ENCODE measurements around the gene ZBTB20. TPM values are rescaled to one million over a fixed set of nuclear protein-coding genes. Genes with fewer than 3 reads are reported as not detected.

Gene ZBTB20
- total RNA-seq, 1 donor from 2014 or later = 15.5 TPM

DNA sequence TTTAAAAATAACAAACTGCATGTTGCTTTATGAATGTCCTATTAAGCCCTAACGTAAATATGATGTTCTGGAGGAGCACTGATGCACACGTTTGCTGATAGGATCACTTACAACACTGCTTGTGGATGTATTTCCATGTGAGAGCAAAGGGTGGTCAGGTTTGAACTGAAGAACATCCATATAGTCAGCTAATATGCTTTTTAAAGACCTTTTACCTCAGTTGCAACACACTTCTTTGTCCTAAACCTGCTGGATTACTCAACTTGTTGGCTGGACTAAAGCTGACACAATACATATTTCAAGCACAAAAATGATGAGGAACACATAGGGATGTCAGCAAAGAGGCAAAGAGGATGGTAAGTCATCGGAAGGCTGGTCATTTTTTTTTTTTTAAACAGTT is 666.6 kb downstream of the ZBTB20 start:
- Mint-ChIP-seq H3K4me3 (ENCODE audit: unreplicated experiment) (no peak overlapping the region), H3K4me1 (ENCODE audit: low read depth) (peaks cover 48% of the 10 kb centered on the region), H3K9me3 (ENCODE audit: low read depth) (no peaks in the 10 kb centered on the region), H3K36me3 (ENCODE audit: low read depth) (no peaks in the 10 kb centered on the region), H3K27ac (ENCODE audit: unreplicated experiment) (peak overlapping the region; percentile 51), H3K27me3 (ENCODE audit: low read depth) (no peaks in the 10 kb centered on the region)
- TF ChIP-seq, protein P1, sequence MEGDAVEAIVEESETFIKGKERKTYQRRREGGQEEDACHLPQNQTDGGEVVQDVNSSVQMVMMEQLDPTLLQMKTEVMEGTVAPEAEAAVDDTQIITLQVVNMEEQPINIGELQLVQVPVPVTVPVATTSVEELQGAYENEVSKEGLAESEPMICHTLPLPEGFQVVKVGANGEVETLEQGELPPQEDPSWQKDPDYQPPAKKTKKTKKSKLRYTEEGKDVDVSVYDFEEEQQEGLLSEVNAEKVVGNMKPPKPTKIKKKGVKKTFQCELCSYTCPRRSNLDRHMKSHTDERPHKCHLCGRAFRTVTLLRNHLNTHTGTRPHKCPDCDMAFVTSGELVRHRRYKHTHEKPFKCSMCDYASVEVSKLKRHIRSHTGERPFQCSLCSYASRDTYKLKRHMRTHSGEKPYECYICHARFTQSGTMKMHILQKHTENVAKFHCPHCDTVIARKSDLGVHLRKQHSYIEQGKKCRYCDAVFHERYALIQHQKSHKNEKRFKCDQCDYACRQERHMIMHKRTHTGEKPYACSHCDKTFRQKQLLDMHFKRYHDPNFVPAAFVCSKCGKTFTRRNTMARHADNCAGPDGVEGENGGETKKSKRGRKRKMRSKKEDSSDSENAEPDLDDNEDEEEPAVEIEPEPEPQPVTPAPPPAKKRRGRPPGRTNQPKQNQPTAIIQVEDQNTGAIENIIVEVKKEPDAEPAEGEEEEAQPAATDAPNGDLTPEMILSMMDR (IDR thresholded peaks at IDR 0.05) = no peak
- DNase-seq (ENCODE audit: low spot score) = no peak

DNA sequence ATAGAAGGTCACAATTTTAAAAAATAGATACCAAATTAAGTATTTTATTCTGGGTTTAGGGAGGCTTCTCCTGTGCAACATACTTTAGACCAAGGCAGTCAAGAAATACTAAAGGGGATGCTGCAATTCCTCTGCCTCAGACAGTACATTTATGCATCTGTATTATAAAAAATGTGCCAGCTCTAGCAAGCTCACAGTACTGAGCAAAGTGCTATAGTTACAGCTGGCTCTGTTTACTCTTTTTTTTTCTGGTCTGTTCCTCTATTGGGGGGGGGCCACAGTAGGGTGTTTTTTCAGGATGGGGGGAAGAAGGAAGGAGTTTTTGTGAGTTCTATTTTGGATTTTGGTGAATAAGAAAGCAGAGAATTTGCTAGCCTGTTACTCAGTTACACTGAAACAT is 668.3 kb downstream of the ZBTB20 start:
- H3K9me3 Mint-ChIP-seq (ENCODE audit: low read depth) = no peaks in the 10 kb centered on the region
- H3K27me3 Mint-ChIP-seq (ENCODE audit: low read depth) = no peaks in the 10 kb centered on the region
- peak overlapping the region; percentile 87 for H3K27ac Mint-ChIP-seq (ENCODE audit: unreplicated experiment)
- TF ChIP-seq, protein P1 (IDR thresholded peaks at IDR 0.05) = no peak
- no peak overlapping the region for H3K4me3 Mint-ChIP-seq (ENCODE audit: unreplicated experiment)
- H3K36me3 Mint-ChIP-seq (ENCODE audit: low read depth) = no peaks in the 10 kb centered on the region
- DNase-seq (ENCODE audit: low spot score) = no peak
- H3K4me1 Mint-ChIP-seq (ENCODE audit: low read depth) = peaks cover 33% of the 10 kb centered on the region

DNA sequence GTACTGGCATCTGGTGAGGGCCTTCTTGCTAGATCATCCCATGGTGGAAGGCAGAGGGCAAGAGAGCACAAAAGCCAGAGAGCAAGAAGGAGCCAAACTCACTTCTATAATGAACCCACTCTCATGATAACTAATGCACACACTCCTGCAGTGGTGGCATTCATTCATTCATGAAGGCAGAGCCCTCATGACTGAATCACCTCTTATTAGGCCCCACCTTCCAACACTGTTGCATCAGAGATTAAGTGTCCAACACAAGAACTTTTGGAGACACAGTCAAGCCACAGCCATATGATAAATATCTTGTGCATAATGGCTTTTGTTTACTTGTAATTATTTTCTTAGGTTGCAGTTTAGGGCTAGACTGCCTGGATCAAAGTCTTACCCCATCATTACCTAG is 670.6 kb downstream of the ZBTB20 start:
- Mint-ChIP-seq H3K27me3 (ENCODE audit: low read depth) (no peaks in the 10 kb centered on the region), H3K4me1 (ENCODE audit: low read depth) (peaks cover 27% of the 10 kb centered on the region), H3K4me3 (ENCODE audit: unreplicated experiment) (no peak overlapping the region), H3K36me3 (ENCODE audit: low read depth) (no peaks in the 10 kb centered on the region), H3K9me3 (ENCODE audit: low read depth) (no peaks in the 10 kb centered on the region), H3K27ac (ENCODE audit: unreplicated experiment) (no peak overlapping the region)
- TF ChIP-seq, protein P1 (IDR thresholded peaks at IDR 0.05) = no peak
- DNase-seq (ENCODE audit: low spot score) = no peak

DNA sequence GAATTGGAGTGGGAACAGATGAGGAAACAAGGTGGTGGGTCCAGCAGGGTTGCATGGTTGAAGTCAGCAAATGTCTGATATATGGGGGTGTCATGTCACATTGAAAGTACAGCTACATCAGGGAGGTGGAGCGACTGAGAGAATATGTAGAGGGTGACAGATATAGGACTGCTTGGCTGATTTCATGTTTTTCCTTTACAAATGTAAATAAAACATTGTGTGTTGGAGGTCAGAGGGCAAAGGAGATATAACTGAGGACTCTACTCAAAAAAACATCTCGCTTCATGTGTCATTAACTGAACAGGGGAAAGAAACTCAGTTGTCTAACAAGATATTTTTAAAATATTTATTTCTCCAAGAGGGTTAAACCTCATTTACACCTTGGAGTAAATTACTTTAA is 675.6 kb downstream of the ZBTB20 start:
- Mint-ChIP-seq H3K27ac (ENCODE audit: unreplicated experiment) (no peak overlapping the region), H3K4me3 (ENCODE audit: unreplicated experiment) (no peak overlapping the region), H3K9me3 (ENCODE audit: low read depth) (no peaks in the 10 kb centered on the region), H3K36me3 (ENCODE audit: low read depth) (no peaks in the 10 kb centered on the region), H3K4me1 (ENCODE audit: low read depth) (peaks cover 8% of the 10 kb centered on the region), H3K27me3 (ENCODE audit: low read depth) (no peaks in the 10 kb centered on the region)
- TF ChIP-seq, protein P1 (IDR thresholded peaks at IDR 0.05) = no peak
- DNase-seq (ENCODE audit: low spot score) = no peak

DNA sequence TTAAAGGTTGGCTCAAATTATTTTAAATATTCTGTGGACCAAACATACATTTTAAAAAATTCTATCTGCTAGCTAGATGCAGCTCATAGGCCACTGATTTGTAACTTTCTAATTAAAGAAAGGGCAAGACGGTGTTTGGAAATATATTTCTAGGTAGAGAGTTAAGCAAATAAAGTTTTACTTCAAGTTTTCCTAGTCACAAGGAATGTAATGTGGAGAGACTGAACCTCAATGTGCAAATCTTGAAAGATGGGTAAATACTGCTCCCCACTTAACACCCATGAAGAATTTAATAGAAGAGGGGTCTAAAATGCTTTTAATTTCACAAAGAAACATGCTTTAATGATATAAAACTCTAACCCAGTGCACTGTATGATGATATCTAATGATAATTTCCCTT is 678.0 kb downstream of the ZBTB20 start:
- no peak overlapping the region for H3K27ac Mint-ChIP-seq (ENCODE audit: unreplicated experiment)
- H3K9me3 Mint-ChIP-seq (ENCODE audit: low read depth) = no peaks in the 10 kb centered on the region
- H3K4me1 Mint-ChIP-seq (ENCODE audit: low read depth) = peaks cover 17% of the 10 kb centered on the region
- no peak for DNase-seq (ENCODE audit: low spot score)
- H3K27me3 Mint-ChIP-seq (ENCODE audit: low read depth) = no peaks in the 10 kb centered on the region
- no peak overlapping the region for H3K4me3 Mint-ChIP-seq (ENCODE audit: unreplicated experiment)
- TF ChIP-seq, protein P1 (IDR thresholded peaks at IDR 0.05) = no peak
- H3K36me3 Mint-ChIP-seq (ENCODE audit: low read depth) = no peaks in the 10 kb centered on the region
